ENCODE results near the gene NRXN3.

The NRXN3 gene

GRCh38 chr14:79856381-79856780, 1686.2 kb downstream of the NRXN3 start:
- Histone ChIP-seq H3K4me3 (ENCODE audit: insufficient read depth, low read depth, low read length, poor library complexity, severe bottlenecking) (no peak overlapping the region), H3K36me3 (ENCODE audit: control insufficient read depth, insufficient read depth, low read length) (no peaks in the 10 kb centered on the region), H3K27me3 (replicated peaks; ENCODE audit: control insufficient read depth, insufficient read depth, low read length, poor library complexity, severe bottlenecking) (no peaks in the 10 kb centered on the region), H3K27ac (ENCODE audit: insufficient read depth, low read length, poor library complexity, severe bottlenecking) (no peak overlapping the region), H3K4me1 (ENCODE audit: control insufficient read depth, insufficient read depth, low read length, poor library complexity, severe bottlenecking) (no peaks in the 10 kb centered on the region), H3K9me3 (ENCODE audit: control insufficient read depth, low read length) (no peaks in the 10 kb centered on the region)
- DNase-seq: no peak

DNA sequence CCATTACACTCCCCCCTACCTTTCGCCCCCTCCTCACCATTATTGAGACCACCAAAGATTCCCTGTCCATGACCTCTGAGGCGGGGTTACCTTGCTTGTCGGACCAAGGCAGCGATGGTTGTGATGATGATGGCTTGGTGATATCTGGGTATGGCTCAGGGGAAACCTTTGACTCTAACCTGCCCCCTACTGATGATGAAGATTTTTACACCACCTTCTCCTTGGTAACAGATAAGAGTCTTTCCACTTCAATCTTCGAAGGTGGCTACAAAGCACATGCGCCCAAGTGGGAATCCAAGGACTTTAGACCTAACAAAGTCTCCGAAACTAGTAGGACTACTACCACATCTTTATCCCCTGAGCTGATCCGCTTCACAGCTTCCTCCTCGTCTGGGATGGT, 1690.9 kb downstream of the NRXN3 start:
- Histone ChIP-seq H3K36me3 (ENCODE audit: control insufficient read depth, insufficient read depth, low read length) (no peaks in the 10 kb centered on the region), H3K4me1 (ENCODE audit: control insufficient read depth, insufficient read depth, low read length, poor library complexity, severe bottlenecking) (no peaks in the 10 kb centered on the region), H3K27me3 (replicated peaks; ENCODE audit: control insufficient read depth, insufficient read depth, low read length, poor library complexity, severe bottlenecking) (no peaks in the 10 kb centered on the region), H3K9me3 (ENCODE audit: control insufficient read depth, low read length) (no peaks in the 10 kb centered on the region), H3K27ac (ENCODE audit: insufficient read depth, low read length, poor library complexity, severe bottlenecking) (no peak overlapping the region), H3K4me3 (ENCODE audit: insufficient read depth, low read depth, low read length, poor library complexity, severe bottlenecking) (no peak overlapping the region)
- no peak for DNase-seq

DNA sequence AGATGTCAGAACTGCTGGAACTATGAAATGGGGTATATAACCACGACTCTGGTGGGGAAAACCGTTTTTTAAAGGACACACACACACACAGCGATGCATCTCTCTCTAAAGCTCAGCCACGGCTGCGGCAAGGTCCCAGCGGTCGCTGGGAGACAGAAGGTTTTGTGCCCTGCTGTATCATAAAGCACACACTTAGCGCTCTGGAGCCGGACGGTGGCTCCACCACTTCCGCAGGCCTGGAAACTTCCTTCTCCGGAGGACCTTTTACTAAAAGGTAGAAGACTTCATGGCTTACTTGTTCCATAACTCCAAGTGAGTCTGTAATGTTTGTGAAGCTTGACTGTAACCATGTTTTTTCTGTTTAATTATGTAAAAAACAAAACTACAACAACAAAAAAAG, 1691.9 kb downstream of the NRXN3 start:
- DNase-seq: no peak
- H3K36me3 ChIP-seq (ENCODE audit: control insufficient read depth, insufficient read depth, low read length): no peaks in the 10 kb centered on the region
- H3K4me3 ChIP-seq (ENCODE audit: insufficient read depth, low read depth, low read length, poor library complexity, severe bottlenecking): no peak overlapping the region
- H3K27me3 ChIP-seq (replicated peaks; ENCODE audit: control insufficient read depth, insufficient read depth, low read length, poor library complexity, severe bottlenecking): no peaks in the 10 kb centered on the region
- no peaks in the 10 kb centered on the region for H3K9me3 ChIP-seq (ENCODE audit: control insufficient read depth, low read length)
- no peaks in the 10 kb centered on the region for H3K4me1 ChIP-seq (ENCODE audit: control insufficient read depth, insufficient read depth, low read length, poor library complexity, severe bottlenecking)
- H3K27ac ChIP-seq (ENCODE audit: insufficient read depth, low read length, poor library complexity, severe bottlenecking): no peak overlapping the region

GRCh38 chr14:79871136-79871535, 1701.0 kb downstream of the NRXN3 start:
- DNase-seq: no peak

GRCh38 chr14:79878229-79878628, 1708.1 kb downstream of the NRXN3 start:
- DNase-seq: no peak

More at GRCh38 chr14:79871136-79871535, 1701.0 kb downstream of the NRXN3 start:
- Histone ChIP-seq H3K4me3 (ENCODE audit: insufficient read depth, low read depth, low read length, poor library complexity, severe bottlenecking) (no peak overlapping the region), H3K27me3 (replicated peaks; ENCODE audit: control insufficient read depth, insufficient read depth, low read length, poor library complexity, severe bottlenecking) (no peaks in the 10 kb centered on the region), H3K36me3 (ENCODE audit: control insufficient read depth, insufficient read depth, low read length) (no peaks in the 10 kb centered on the region), H3K27ac (ENCODE audit: insufficient read depth, low read length, poor library complexity, severe bottlenecking) (no peak overlapping the region), H3K4me1 (ENCODE audit: control insufficient read depth, insufficient read depth, low read length, poor library complexity, severe bottlenecking) (no peaks in the 10 kb centered on the region), H3K9me3 (ENCODE audit: control insufficient read depth, low read length) (no peaks in the 10 kb centered on the region)

DNA sequence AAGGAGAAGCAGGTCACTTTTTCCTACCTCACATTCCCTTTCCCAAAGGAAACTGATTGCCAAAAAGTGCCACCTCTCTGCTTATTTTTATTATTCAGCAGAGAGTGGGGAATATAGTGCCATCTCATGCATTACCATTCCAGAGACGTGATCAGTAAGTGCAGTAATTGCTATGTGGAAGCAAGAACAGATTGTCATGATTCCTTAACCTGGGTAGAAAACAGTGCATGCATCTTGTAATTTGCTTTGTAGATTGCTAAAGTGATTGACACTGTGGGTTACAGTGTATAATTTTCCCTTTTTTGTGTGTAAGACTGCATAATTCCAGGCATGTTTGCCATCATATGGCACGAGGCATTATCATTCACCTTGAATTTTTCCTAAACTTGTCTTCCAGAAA, 1708.6 kb downstream of the NRXN3 start:
- Histone ChIP-seq H3K27ac (ENCODE audit: insufficient read depth, low read length, poor library complexity, severe bottlenecking) (no peak overlapping the region), H3K4me3 (ENCODE audit: insufficient read depth, low read depth, low read length, poor library complexity, severe bottlenecking) (no peak overlapping the region), H3K9me3 (ENCODE audit: control insufficient read depth, low read length) (no peaks in the 10 kb centered on the region), H3K27me3 (replicated peaks; ENCODE audit: control insufficient read depth, insufficient read depth, low read length, poor library complexity, severe bottlenecking) (no peaks in the 10 kb centered on the region), H3K36me3 (ENCODE audit: control insufficient read depth, insufficient read depth, low read length) (no peaks in the 10 kb centered on the region), H3K4me1 (ENCODE audit: control insufficient read depth, insufficient read depth, low read length, poor library complexity, severe bottlenecking) (no peaks in the 10 kb centered on the region)
- DNase-seq: no peak

More at GRCh38 chr14:79878229-79878628, 1708.1 kb downstream of the NRXN3 start:
- H3K27ac ChIP-seq (ENCODE audit: insufficient read depth, low read length, poor library complexity, severe bottlenecking): no peak overlapping the region
- no peaks in the 10 kb centered on the region for H3K36me3 ChIP-seq (ENCODE audit: control insufficient read depth, insufficient read depth, low read length)
- H3K4me1 ChIP-seq (ENCODE audit: control insufficient read depth, insufficient read depth, low read length, poor library complexity, severe bottlenecking): no peaks in the 10 kb centered on the region
- H3K9me3 ChIP-seq (ENCODE audit: control insufficient read depth, low read length): no peaks in the 10 kb centered on the region
- H3K4me3 ChIP-seq (ENCODE audit: insufficient read depth, low read depth, low read length, poor library complexity, severe bottlenecking): no peak overlapping the region
- H3K27me3 ChIP-seq (replicated peaks; ENCODE audit: control insufficient read depth, insufficient read depth, low read length, poor library complexity, severe bottlenecking): no peaks in the 10 kb centered on the region

GRCh38 chr14:79881299-79881698, 1711.1 kb downstream of the NRXN3 start:
- no peaks in the 10 kb centered on the region for H3K4me1 ChIP-seq (ENCODE audit: control insufficient read depth, insufficient read depth, low read length, poor library complexity, severe bottlenecking)
- no peak overlapping the region for H3K4me3 ChIP-seq (ENCODE audit: insufficient read depth, low read depth, low read length, poor library complexity, severe bottlenecking)

GRCh38 chr14:79890527-79890926, 1720.4 kb downstream of the NRXN3 start:
- H3K36me3 ChIP-seq (ENCODE audit: control insufficient read depth, insufficient read depth, low read length): no peaks in the 10 kb centered on the region
- H3K27ac ChIP-seq (ENCODE audit: insufficient read depth, low read length, poor library complexity, severe bottlenecking): no peak overlapping the region
- no peaks in the 10 kb centered on the region for H3K4me1 ChIP-seq (ENCODE audit: control insufficient read depth, insufficient read depth, low read length, poor library complexity, severe bottlenecking)
- DNase-seq: no peak
- no peaks in the 10 kb centered on the region for H3K9me3 ChIP-seq (ENCODE audit: control insufficient read depth, low read length)
- H3K27me3 ChIP-seq (replicated peaks; ENCODE audit: control insufficient read depth, insufficient read depth, low read length, poor library complexity, severe bottlenecking): no peaks in the 10 kb centered on the region
- H3K4me3 ChIP-seq (ENCODE audit: insufficient read depth, low read depth, low read length, poor library complexity, severe bottlenecking): no peak overlapping the region

More at GRCh38 chr14:79881299-79881698, 1711.1 kb downstream of the NRXN3 start:
- Histone ChIP-seq H3K27ac (ENCODE audit: insufficient read depth, low read length, poor library complexity, severe bottlenecking) (no peak overlapping the region), H3K27me3 (replicated peaks; ENCODE audit: control insufficient read depth, insufficient read depth, low read length, poor library complexity, severe bottlenecking) (no peaks in the 10 kb centered on the region), H3K9me3 (ENCODE audit: control insufficient read depth, low read length) (no peaks in the 10 kb centered on the region), H3K36me3 (ENCODE audit: control insufficient read depth, insufficient read depth, low read length) (no peaks in the 10 kb centered on the region)
- no peak for DNase-seq

DNA sequence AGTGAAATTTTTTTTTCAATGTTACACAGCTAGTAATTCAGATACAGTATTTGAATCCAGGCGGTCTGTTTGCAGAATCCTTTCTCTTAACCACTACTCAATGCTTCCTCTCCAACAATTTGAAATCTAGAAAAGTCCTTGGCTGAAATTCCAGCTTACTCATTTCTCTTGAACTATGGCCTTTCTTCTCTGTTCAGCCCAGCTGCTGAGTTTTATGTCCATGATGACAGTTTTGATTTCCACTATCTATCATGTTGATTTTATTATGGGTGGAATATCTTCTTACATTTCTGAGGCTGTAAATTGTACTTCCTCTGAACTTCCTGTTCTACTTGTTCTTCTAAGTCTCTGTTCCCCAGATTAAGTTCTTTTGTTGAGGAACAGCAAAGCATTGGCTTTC, 1725.8 kb downstream of the NRXN3 start:
- Histone ChIP-seq H3K27ac (ENCODE audit: insufficient read depth, low read length, poor library complexity, severe bottlenecking) (no peak overlapping the region), H3K9me3 (ENCODE audit: control insufficient read depth, low read length) (no peaks in the 10 kb centered on the region), H3K36me3 (ENCODE audit: control insufficient read depth, insufficient read depth, low read length) (no peaks in the 10 kb centered on the region), H3K4me3 (ENCODE audit: insufficient read depth, low read depth, low read length, poor library complexity, severe bottlenecking) (no peak overlapping the region), H3K4me1 (ENCODE audit: control insufficient read depth, insufficient read depth, low read length, poor library complexity, severe bottlenecking) (no peaks in the 10 kb centered on the region), H3K27me3 (replicated peaks; ENCODE audit: control insufficient read depth, insufficient read depth, low read length, poor library complexity, severe bottlenecking) (no peaks in the 10 kb centered on the region)
- no peak for DNase-seq

DNA sequence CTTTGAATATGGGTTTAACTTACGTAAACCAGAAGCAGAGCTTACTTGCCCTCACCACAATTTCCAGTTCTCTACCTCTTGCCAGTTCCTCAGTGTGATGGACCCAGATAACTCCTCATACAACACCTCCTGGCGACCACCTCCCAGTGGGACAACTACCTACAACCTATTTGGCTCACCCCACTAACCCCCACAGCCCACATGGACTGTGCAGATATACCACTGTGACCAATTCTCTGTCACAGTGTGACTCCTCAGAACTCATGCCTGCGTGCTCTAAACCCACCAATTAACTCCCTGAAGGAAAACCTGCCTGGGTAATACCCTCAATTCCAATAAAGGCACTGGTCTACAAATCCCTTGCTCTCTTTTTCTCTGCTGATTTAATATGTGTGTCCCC, 1729.4 kb downstream of the NRXN3 start:
- Histone ChIP-seq H3K4me1 (ENCODE audit: control insufficient read depth, insufficient read depth, low read length, poor library complexity, severe bottlenecking) (no peaks in the 10 kb centered on the region), H3K27ac (ENCODE audit: insufficient read depth, low read length, poor library complexity, severe bottlenecking) (no peak overlapping the region), H3K9me3 (ENCODE audit: control insufficient read depth, low read length) (no peaks in the 10 kb centered on the region), H3K27me3 (replicated peaks; ENCODE audit: control insufficient read depth, insufficient read depth, low read length, poor library complexity, severe bottlenecking) (no peaks in the 10 kb centered on the region), H3K36me3 (ENCODE audit: control insufficient read depth, insufficient read depth, low read length) (no peaks in the 10 kb centered on the region), H3K4me3 (ENCODE audit: insufficient read depth, low read depth, low read length, poor library complexity, severe bottlenecking) (no peak overlapping the region)
- DNase-seq: no peak

DNA sequence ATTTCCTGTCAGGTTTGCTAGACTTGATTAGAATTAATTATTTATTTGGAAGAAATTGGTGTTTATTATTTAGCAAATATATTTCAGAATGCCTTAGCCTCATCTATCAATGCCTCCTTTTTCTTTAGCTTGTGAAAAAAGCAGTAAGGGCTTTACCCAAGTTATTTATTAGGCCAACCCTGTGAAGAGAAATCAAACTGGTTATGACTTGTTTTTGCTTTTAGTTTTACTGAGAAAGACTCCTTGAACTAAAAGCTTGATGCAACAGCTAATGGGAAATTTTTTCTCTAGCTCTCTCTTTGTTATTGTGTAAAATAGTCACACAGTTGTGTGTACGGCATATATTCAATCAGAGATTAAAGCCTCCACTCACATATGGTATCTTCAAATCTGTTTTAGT, 1734.3 kb downstream of the NRXN3 start:
- Histone ChIP-seq H3K4me3 (ENCODE audit: insufficient read depth, low read depth, low read length, poor library complexity, severe bottlenecking) (no peak overlapping the region), H3K36me3 (ENCODE audit: control insufficient read depth, insufficient read depth, low read length) (no peaks in the 10 kb centered on the region), H3K4me1 (ENCODE audit: control insufficient read depth, insufficient read depth, low read length, poor library complexity, severe bottlenecking) (no peaks in the 10 kb centered on the region), H3K9me3 (ENCODE audit: control insufficient read depth, low read length) (no peaks in the 10 kb centered on the region), H3K27me3 (replicated peaks; ENCODE audit: control insufficient read depth, insufficient read depth, low read length, poor library complexity, severe bottlenecking) (no peaks in the 10 kb centered on the region), H3K27ac (ENCODE audit: insufficient read depth, low read length, poor library complexity, severe bottlenecking) (no peak overlapping the region)
- no peak for DNase-seq

Measured in effector memory CD4-positive, alpha-beta T cell (primary cell).